Stromal cell of bone marrow (primary cell): ENCODE results near the gene DRG2.

Experiments
- DNase-seq: peaks from one replicate; pipeline ENCODE4 v3.0.0-alpha.2; 2012; ENCODE audit warnings: low read depth

DRG2 gene

DNA sequence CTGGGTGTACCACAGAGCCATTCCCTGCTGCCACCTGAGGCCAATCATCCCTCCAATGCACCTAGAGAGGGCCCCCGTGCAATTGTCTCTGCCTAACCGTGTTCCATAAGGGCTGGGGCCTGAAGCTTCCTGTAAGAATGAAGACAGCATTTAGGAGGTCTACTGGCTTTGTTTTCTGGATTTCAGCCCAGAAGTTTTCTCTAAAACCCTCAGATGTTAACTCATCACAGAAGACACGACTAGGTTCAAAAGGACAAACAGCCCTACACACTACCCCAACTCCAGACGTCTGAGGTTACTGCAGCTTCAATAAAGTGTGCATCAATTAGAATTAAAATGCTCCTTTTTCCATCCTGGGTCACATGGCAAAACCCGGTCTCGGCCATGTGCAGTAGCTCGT is 10.8 kb upstream of the DRG2 start:
- DNase-seq = no peak

DNA sequence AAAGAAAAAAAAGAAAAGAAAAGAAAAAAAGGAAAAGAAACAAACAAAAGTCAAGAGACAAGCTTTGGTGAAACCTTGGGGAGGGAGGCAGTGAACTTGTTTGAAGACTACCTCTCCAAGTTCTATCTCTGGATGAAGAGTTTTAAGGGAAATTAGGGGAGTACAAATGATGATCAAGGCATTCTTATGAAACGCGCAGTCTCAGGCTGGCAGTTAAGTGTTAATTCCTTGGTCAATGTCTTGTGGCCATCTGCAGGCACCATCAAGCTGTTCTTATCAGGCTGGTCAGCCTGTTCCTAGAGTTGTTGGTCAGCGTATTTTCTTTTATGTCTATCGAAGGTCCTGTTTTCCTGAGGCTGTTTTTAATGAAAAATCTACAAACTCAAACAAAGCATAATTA is 8.2 kb upstream of the DRG2 start:
- DNase-seq = no peak

DNA sequence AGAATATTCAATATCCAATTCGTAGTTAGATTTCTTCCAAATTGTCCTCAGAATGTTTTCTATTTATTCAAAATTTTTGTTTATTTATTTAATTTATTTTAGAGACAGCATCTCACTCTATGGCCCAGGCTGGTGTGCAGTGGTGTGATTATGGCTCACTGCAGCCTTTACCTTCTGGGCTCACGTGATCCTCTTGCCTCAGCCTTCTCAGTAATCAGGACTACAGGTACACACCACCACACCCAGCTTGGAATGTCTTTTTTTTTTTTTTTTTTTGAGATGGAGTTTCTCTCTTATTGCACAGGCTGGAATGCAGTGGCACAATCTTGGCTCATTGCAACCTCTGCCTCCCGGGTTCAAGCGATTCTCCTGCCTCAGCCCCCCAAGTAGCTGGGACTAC is 3.5 kb upstream of the DRG2 start:
- no peak for DNase-seq

DNA sequence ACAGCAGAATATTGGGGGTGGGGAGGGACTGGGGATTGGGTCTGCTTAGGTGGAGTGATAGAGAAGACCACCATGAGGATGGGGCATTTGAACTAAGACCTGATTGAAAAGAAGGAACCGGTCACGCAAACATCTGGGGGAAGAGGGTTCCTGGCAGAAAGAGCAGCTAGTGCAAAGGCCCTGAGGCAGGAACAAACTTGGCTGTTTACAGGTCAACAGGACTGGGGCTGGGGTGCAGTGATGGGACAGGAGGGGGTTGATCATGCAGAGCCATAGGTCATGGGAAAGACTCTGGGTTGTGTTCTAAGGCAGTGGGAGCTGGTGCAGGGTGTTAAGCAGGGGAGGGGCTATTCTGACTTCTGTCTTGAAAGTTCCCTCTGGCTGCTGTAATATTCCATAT is 1.9 kb downstream of the DRG2 start:
- no peak for DNase-seq

DNA sequence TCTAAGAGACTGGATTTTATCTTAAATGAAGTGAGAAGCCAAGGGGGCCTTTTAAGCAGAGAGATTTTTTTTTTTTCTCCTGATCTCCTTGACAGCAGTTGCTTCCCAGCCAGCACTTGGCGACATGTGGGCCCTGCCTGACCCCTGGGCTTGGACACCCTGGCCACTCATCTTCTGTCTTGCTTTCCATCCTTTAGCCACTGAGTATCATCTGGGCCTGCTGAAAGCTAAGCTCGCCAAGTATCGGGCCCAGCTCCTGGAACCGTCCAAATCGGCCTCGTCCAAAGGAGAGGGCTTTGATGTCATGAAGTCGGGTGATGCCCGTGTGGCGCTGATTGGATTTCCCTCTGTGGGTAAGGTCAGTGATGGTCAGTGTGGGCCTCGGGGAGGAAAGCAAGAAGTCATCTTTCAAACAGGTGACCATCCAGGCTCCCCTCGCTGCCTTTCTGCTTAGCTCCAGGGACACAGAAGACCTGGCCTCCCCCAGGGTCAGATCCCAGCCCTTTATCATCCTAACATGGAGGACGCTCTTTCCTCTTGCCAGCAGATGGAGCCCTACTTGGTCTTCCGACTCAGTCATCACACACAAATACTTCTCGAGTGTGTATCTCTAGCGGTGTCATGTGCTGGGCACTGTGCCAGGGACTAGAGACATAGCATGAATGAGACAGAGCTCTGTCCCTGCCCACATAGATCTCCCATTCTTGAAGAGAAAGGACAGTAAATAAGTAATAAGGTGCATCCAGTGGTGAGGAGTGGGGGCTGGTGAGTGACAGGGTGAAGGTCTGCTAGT is 6.1 kb downstream of the DRG2 start:
- peak; percentile 34 for DNase-seq

DNA sequence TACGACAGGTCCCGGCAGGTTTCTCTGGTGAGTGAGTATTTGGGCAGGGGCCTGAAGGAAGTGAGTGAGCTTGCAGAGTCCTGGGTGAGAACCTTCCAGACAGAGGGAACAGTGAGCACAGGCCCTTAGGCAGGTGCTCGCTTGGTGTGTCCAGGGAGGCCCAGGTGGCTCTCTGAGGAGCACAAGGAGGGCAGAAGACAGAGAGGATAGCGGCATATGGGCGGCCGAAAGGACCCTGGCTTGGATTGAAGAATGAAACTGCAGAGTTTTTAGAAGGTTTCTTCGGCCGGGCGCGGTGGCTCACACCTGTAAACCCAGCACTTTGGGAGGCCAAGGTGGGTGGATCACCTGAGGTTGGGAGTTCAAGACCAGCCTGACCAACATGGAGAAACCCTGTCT is 6.7 kb downstream of the DRG2 start:
- DNase-seq = no peak

DNA sequence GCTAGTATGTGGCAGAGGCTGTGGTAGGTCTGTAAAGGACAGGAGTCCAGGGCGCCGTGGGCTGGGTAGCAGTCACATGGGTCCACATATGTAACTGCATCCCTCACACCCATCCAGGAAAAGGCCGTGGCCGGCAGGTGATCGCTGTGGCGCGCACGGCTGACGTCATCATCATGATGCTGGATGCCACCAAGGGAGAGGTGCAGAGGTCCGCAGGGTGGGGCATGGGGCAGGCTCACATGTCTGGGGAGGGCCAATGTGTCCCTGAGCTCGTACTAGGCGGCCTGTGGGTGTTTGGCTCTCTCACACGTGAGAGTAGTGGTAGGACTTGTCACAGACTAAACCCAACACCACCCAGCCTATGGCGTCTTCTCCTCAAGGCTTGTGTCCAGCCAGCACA is 11.8 kb downstream of the DRG2 start:
- no peak for DNase-seq

DNA sequence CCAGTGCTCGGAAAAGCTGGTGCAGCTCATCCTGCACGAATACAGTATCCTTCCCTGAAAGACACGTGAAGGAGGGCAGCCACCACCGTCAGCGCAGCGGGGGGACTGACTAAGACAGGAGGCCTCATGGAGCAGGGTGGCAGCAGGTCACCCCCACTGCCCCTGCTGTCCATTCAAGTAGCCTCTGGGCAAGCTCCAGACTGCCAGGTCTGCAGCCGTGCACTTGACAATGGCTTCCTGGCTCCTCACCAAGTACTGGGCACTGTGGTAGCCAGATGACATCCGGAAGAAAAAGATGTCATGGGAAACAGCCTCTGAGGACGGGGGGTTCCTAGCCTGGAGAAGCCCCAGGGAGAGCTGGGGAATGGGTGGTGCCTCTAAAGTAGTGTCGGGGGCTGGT is 12.9 kb downstream of the DRG2 start:
- no peak for DNase-seq

DNA sequence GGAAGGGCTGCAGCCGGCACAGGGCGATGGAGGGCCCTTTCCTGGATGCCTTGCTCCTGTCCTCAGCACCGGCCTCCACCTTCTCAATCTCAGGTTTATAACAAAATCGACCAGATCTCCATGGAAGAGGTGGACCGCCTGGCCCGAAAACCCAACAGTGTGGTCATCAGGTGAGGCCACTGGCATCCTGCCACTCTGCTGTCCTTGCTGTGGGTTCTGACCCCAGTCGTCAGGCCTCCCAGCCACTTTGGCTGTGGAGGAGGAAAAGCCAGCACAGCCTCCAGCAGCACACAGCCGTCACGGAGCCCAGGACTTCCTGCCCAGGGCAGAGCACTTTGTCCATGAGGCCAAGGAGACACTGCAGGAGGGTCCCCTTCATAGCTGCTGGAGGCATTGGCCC is 14.1 kb downstream of the DRG2 start:
- DNase-seq = no peak

DNA sequence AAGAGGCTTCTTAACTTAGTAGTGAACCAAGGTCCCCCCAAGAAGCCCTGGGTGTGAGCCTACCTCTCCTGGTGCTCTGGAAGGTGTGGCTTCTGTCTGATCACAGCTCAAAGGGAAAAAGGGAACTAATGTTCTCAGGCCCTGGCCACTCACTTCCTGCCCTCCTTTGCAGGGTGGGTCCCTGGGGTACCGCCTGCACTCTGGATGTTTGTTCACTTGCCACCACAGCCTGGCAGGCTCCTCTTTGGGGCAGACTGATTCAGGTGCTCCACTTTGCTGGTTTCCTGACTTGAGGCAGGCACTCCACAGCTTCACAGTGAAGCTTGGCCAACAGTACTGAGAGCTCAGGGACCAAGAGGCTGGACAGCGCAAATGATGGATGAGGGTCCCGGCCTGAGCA is 14.9 kb downstream of the DRG2 start:
- no peak for DNase-seq

DNA sequence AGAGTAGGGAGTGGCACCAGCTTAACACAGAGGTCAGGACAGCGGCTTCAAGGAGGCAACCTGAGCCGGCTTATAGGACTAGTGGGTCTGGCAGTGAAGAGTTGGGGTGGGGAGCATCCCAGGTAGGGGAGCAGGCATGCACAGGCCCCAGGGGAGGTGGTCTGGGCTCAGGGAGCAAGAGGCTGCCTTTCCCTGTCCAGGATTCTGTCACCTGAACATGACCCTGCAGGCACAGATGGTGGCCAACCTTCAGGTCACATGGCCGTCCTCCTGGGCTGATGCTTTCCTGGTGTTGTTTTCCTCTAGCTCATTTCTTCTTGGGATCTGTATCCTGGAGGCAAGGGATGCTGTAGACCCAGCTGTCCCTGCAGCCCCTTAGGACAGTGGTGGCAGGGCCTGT is 17.3 kb downstream of the DRG2 start:
- DNase-seq = no peak

DNA sequence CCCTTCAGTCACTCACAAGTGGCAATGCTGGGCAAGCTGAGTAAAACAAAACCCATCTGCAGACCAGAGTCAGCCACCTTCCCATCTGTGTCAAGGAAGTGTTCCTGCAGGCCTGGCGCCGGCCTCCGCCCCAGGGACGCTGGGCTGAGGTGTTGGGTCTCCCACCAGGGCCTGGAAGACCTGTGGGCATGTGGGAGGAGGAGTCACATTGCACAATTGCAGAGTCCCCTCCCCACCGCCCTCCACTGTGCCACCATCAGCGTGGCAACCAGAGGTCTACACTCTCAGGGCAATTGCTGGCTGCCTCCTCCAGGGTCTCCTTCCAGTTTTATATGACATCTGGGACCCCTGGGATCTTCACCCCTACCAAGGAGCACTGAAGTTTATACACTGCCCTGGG is 17.8 kb downstream of the DRG2 start:
- DNase-seq = no peak

DNA sequence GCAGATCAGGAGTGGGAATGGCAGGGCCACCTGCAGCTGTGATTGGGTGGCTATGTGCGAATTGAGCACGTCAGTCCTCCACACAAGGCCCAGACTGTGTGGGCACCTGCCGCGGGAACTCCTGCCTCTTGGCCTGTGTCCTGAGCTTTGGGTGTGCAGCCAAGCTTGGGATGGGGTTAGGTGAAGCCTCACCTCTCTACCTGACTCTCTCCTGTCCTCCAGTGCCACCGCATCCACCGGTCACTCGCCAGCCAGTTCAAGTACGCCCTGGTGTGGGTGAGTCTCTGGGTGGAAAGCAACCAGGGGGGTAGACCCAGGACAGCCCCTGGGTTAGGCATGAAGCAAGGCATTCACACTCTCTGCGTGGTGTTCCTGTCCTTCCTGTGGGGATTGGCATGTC is 18.5 kb downstream of the DRG2 start:
- no peak for DNase-seq

DNA sequence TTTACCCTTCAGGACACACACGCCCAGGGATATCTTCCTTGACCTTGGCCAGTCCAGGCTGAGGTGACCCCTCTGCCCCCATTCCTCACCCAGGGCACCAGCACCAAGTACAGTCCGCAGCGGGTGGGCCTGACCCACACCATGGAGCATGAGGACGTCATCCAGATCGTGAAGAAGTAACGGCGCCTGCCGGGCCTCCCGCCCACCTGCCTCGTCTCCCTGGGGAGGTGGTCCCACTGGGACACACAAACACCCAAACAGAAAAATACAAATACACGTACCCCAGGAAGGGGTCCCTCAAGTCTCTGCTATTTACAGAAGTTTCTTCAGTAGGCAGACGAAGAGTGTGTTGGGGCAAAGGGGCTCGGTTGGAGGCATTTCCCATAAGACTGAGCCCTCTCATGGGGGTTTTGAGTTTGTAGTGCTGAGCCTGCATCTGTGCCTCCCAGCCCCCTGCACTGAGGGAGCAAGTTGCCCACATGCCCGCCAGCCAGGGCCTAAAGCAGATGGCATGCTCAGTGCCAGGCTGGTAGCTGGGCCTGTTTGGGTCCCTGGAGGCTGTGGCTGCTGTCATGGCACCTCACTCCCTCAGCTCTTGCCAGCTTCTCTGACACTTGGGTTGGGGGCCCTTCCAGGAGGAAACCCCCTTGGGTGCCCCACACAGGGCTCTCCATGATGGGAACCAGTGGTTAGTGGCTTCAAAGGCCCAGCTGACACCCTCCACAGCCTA is 19.5 kb downstream of the DRG2 start:
- DNase-seq = no peak

DNA sequence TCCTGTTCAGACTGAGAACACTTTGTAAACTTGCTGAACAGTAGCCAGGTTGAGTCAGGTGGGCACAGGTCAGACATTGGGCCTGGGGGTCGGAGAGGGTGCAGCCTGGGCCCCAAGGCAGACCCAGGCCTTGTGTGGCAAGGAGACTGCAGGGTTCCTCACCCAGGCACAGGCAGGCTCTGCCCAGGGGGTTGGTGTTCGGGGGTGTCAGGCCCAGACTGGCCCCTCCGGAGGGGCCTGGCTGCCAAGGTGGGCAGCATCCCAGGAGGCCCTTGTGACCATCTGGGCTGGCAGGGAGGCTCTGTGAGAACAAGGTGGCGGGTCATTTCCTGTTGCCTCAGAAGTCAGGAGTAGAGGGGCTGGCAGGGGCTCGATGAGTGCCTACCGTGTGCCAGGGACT is 20.2 kb downstream of the DRG2 start:
- no peak for DNase-seq

DNA sequence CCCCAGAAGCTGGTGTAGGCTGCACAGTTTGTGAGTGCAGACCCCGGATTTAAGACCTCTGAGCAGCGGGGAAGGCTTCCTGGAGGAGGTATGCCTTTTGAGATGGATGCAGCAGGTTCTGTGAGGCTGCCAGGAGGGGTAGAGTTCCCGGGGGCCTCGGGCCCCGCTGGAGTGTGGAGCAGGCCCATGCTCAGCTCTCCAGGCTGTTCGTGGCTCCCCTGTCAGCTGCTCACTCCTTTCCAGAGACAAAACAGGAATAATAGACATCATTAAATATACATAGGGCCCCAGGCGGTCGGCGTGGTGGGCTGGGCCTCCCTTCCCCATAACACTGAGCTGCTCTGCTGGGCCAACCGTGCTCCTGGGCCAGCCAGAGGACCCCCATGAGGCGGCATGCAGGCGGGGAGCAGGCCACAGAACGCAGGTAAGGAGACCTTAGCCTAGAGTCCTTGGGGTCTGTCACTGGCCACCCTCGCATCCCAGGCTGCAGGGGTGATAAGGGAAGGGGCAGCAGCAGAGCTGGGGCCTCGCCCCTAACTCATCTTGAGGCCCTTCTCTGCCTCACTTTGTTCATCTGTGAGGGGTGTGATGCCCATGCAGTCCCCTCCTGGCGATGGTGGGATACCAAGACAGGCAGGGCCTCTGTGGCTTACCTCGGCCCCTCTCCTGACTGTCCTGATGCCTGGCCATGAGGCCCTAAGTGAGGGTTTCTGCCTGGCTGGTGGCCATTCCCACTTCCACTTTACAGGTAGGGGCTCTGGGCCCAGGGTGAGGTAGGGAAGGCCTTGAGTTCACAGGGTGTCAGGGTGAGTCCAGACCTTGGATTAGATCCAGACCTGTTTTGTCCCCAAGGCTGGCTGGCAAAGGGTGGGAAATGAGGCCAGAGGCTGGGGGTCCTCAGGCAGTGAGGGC is 20.9 kb downstream of the DRG2 start, which contains the start of gene MYO15A:
Gene MYO15A, plus strand, starts transcription at position 356 of the 912 bp plus-strand sequence. CDS start 10,045 bp downstream, outside the sequence.
- DNase-seq = no peak

DNA sequence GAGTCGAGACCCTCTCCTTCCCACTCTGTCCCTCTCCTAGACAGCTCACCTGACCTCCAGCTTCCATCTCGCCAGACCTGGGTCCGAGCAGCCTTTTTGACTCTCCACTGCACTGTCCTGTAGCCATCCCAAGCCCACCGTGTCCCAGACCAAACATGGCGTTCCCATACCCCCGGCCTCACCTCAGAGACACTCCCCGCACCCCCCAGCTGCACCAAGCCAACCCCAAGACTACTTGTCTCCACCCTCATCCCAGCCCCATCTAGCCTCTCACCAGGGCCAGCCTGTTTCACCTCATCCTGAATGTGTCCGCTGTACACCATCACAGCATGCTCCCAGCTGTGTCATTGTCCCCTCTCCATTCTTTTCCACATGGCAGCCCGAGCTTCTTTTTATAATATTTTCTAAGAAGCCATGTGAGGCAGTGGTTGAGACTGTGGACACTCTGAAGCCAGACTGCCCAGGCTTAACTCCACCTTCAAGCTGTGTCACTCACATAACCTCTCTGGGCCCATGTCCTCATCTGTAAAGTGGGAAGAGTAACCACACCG is 22.3 kb downstream of the DRG2 start:
- DNase-seq = no peak

DNA sequence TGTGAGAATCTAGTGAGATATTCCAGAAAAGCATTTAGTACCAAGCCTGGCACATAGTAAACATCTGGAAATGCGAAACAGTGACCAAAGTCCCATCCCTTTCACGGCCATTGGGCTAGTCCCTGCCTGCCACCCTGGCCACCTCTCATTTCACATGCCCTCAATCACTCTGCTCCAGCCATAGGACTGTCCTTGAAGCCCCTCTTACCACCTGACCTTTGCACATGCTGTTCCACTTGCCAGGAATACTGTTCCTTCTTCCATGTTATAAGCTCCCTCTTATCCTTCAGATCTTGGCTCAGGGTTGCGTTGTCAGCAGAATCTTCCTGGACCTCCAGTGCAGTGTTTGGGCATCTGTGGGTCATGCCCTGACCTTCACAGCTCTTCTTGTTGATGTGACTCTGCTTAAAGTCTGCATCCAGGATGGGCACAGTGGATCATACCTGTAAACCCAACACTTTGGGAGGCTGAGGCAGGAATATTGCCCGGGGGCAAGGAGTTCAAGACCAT is 22.9 kb downstream of the DRG2 start:
- no peak for DNase-seq

DNA sequence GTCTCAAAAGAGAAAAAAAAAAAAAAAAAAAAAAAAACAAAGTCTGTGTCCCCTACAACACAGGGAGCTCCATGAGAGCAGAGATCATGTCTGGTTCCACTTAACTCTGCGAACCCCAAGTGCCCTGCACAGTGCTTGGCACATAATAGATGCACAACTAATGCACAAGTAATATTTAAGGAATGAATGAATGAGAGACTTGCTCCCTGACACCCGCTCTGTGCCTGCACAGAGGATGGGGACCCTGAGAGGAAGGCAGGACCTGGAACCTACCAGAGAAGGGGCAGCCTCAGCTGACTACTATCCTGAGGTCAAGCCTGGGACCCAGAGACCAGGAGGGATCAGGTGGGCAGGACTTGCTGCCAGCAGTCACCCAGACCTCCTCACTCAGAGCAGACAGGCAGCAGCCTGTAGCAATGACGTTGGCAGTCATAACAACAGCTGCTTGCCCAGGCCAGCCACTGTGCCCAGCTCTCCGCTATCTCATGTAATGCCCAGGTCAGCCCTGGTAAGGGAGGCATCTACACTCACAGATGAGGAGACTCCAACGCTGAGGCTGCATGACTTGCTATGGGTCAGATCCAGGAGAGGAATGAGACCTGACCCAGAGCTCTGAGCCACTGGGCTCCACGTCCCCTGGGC is 23.7 kb downstream of the DRG2 start:
- no peak for DNase-seq

DNA sequence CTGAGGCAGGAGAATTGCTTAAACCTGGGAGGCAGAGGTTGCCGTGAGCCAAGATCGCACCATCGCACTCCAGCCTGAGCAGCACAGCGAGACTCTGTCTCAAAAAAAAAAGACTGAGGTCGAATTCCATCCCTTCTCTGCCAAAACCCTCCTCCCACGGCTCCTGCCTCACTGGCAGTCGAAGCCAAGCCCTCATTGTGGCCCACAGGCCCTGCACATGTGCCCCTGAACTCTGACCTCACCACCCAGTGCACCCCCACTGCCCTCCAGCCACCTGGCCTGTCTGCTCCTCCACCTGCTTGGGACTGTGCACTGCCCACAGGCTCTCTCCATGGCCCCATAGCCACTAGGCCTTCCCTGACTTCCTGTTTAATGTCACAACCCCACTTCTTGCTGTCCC is 27.8 kb downstream of the DRG2 start:
- no peak for DNase-seq

DNA sequence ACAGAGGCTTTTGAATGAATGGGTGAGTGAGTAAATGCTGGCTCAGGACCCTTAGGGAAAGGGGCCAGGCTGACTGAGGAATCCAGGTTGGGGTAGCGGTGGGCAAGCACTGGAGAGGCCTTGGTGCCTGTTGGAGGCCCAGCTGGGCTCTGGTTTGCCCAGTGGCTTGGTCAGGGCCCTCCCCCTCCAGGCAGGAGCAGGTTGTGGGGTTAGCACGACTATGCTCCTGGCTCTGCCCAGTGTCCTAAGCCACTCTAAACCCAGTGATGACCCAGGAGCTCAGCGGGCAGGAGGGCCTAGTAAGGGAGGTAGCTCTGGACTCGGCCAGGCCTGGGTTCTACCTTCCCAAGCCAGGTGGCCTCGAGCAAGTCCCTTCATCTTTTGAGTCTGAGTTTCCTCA is 28.3 kb downstream of the DRG2 start:
- no peak for DNase-seq

DNA sequence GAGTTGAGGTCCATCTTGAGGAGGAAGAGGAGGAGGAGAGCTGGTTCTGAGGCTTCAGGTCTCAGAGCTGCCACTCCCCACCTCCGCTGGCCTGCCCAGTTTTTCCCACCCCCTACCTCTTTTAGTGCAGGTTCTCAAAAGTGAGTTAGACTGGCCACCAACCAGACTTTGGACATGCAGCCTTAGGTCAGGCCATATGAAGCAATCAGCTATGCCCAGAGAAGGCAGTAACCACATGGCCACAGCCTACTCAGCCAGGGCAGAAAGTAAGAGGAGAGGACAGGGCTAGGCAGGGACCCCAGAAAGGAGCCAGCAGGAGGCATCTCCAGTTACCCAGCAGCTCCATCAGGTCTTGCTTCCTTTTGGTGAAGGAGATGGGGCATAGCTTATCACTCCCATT is 29.8 kb downstream of the DRG2 start:
- DNase-seq = no peak
